ENCODE measurements around the gene CRTC1. TPM values are rescaled to one million over a fixed set of nuclear protein-coding genes. Genes with fewer than 3 reads are reported as not detected.

CRTC1 gene
- total RNA-seq, 2 experiments from 2014 or later, result 10.2 to 10.3 TPM

DNA sequence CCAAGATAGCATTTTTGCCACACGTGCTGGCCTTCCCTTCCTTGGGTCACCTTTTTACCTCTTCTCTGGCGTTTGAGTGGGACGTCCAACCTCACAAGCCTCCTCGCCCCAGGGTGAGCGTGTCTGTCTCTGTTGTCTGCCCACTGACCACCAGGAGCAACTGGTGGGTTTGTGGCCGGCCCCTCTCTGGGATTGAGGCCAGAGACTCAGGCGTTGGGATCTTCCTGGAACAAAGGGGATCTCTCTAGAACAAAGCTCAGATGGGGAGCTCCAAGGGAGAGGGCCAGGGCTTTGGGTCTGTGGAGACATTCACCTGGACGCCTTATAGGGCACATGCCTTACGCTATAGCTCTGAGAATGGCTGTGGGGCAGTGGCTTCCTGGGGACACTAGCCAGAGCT lies 90.2 kb downstream of the CRTC1 start:
- CTCF ChIA-PET, result no interaction called here
- no peak for DNase-seq
- Mint-ChIP-seq H3K27me3 (peaks cover 4% of the 10 kb centered on the region), H3K36me3 (ENCODE audit: low read depth) (no peaks in the 10 kb centered on the region), H3K9me3 (no peaks in the 10 kb centered on the region), H3K4me1 (peaks cover 2% of the 10 kb centered on the region), H3K27ac (no peak overlapping the region), H3K4me3 (no peak overlapping the region)
- POLR2A ChIA-PET, result no interaction called here

DNA sequence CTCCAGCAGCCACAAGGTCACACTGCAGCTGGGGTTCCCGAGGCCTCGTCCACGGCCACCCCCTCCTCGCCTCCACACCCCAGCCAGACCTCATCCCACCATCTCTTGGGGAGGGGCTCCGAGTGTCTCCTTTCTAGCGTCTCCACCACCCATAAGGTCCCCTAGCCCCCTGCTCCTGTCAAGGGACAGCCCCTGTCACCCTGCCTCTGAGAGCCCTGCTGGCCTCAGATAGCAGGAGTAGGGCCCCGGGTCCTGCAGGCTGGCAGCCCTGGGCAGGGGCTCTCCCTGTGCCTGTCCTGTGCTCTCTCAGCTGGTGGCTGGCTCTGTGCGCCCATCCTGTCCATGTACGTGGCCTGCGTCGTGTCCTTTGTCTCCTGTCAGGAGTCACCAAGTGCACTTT lies 90.6 kb downstream of the CRTC1 start:
- Mint-ChIP-seq H3K27me3 (peaks cover 4% of the 10 kb centered on the region), H3K4me3 (no peak overlapping the region), H3K27ac (no peak overlapping the region), H3K4me1 (peaks cover 2% of the 10 kb centered on the region), H3K36me3 (ENCODE audit: low read depth) (no peaks in the 10 kb centered on the region), H3K9me3 (no peaks in the 10 kb centered on the region)
- no peak for DNase-seq
- ChIA-PET POLR2A (no interaction called here), CTCF (no interaction called here)

DNA sequence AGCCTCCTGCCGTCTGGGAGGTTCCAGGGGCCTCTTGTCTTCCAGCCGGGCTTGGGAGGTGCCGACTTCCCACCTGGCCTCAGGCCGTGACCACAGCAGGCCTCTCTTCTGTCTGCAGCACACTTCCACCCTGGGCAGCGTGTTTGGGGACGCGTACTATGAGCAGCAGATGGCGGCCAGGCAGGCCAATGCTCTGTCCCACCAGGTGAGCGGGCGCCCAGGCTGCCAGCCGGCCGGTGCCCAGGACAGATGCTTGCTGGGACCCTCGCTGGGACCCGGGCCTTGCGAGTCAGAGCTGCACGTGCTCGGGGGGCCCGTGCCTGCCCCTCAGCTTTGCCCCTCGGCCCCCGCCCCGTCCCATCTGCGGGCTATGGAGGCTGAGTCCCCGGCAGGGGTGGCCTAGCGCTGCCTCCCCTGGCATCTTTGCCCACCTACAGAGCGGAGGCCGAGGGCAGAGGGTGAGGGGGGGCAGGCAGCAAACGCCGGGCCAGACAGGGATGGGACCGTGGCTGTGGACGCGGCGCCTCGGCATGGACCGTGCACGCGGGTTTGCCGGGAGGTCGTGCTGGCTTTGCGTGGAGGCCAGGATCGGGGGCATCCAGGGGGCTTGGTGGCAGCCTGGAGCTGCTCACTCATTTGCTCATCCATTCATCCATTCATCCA lies 91.4 kb downstream of the CRTC1 start:
- ChIA-PET POLR2A (no interaction called here), CTCF (no interaction called here)
- Mint-ChIP-seq H3K4me3 (no peak overlapping the region), H3K27ac (no peak overlapping the region), H3K4me1 (peaks cover 2% of the 10 kb centered on the region), H3K36me3 (ENCODE audit: low read depth) (no peaks in the 10 kb centered on the region), H3K9me3 (no peaks in the 10 kb centered on the region), H3K27me3 (peaks cover 4% of the 10 kb centered on the region)
- DNase-seq, result no peak

DNA sequence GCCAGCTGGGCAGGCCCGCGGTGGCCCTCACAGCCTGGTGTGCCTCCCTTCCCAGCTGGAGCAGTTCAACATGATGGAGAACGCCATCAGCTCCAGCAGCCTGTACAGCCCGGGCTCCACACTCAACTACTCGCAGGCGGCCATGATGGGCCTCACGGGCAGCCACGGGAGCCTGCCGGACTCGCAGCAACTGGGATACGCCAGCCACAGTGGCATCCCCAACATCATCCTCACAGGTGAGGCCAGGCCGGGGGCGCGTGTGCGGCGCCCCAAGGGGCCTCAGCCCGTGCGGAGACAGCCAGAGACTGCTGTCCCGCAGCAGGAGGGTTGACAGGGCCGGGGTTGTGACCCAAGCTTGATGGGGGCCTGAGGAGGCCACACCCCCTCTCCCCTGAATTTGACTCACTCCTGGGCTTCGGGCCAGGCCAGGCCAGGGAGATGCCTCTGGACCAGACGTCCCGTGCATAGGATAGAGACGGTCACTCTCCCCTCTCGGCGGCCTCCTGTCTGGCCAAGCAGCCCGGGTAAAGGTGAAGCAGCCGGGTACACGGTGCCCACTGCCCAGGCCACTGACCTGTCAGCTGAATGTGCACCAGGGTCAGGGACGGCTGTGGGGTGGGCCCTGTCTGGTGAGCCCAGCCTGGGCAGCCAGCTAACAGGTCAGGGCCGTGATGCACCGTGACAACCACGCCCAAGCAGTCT lies 92.3 kb downstream of the CRTC1 start:
- Mint-ChIP-seq H3K4me3 (no peak overlapping the region), H3K9me3 (no peaks in the 10 kb centered on the region), H3K4me1 (peaks cover 2% of the 10 kb centered on the region), H3K36me3 (ENCODE audit: low read depth) (no peaks in the 10 kb centered on the region), H3K27ac (no peak overlapping the region), H3K27me3 (peaks cover 4% of the 10 kb centered on the region)
- ChIA-PET POLR2A (no interaction called here), CTCF (no interaction called here)
- DNase-seq, result no peak

DNA sequence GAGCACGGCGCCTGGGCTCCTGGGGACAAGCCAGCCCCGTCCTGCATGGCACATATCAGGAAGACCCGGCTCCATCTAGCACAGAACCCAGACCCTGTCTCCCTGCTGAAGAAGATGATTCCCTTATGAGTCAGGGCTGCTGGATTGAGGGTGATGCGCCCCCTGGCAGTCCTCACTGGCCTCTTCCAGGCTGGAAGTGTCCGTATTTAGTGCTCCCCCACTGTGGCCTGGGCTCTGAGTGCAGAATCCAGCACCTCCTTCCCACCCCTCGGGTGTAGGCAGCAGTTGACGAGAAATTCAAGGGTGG lies 92.8 kb downstream of the CRTC1 start:
- no peaks in the 10 kb centered on the region for H3K9me3 Mint-ChIP-seq
- ChIA-PET POLR2A (no interaction called here), CTCF (no interaction called here)
- no peak overlapping the region for H3K4me3 Mint-ChIP-seq
- H3K27me3 Mint-ChIP-seq, result peaks cover 4% of the 10 kb centered on the region
- H3K36me3 Mint-ChIP-seq (ENCODE audit: low read depth), result no peaks in the 10 kb centered on the region
- H3K27ac Mint-ChIP-seq, result no peak overlapping the region
- DNase-seq, result no peak
- peaks cover 2% of the 10 kb centered on the region for H3K4me1 Mint-ChIP-seq

DNA sequence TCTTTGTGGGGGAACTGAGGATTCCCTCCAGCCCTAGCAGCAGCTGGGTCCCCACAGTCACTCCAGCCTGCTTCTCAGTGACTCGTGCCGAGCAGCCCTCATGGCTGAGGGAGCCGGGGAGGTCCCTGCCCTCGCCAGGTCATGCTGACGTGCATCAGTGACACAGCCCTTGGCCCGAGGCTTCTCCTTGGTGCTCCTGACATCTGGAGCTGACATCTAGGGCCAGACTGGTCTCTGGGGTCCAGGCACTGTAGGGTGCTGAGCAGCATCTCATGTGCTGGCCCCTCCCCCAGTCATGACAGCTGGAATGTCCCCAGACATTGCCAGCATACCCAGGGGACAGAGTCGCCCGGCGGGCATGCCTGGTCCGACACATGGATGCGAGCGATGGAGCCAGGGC lies 93.3 kb downstream of the CRTC1 start:
- H3K36me3 Mint-ChIP-seq (ENCODE audit: low read depth), result no peaks in the 10 kb centered on the region
- no peak overlapping the region for H3K4me3 Mint-ChIP-seq
- CTCF ChIA-PET, result no interaction called here
- no peak for DNase-seq
- H3K4me1 Mint-ChIP-seq, result peaks cover 2% of the 10 kb centered on the region
- POLR2A ChIA-PET, result no interaction called here
- peaks cover 4% of the 10 kb centered on the region for H3K27me3 Mint-ChIP-seq
- no peaks in the 10 kb centered on the region for H3K9me3 Mint-ChIP-seq
- H3K27ac Mint-ChIP-seq, result no peak overlapping the region

DNA sequence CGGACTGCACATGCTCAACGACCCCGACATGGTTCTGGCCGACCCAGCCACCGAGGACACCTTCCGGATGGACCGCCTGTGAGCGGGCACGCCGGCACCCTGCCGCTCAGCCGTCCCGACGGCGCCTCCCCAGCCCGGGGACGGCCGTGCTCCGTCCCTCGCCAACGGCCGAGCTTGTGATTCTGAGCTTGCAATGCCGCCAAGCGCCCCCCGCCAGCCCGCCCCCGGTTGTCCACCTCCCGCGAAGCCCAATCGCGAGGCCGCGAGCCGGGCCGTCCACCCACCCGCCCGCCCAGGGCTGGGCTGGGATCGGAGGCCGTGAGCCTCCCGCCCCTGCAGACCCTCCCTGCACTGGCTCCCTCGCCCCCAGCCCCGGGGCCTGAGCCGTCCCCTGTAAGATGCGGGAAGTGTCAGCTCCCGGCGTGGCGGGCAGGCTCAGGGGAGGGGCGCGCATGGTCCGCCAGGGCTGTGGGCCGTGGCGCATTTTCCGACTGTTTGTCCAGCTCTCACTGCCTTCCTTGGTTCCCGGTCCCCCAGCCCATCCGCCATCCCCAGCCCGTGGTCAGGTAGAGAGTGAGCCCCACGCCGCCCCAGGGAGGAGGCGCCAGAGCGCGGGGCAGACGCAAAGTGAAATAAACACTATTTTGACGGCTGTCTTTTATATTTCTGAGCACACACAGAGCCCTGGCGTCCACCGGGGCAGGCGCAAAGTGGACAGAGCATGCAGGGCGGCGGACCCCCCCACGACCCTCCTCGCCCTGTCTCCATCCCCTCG lies 94.0 kb downstream of the CRTC1 start:
- H3K4me1 Mint-ChIP-seq, result peaks cover 2% of the 10 kb centered on the region
- no peak overlapping the region for H3K27ac Mint-ChIP-seq
- H3K27me3 Mint-ChIP-seq, result peaks cover 4% of the 10 kb centered on the region
- POLR2A ChIA-PET, result no interaction called here
- no peak for DNase-seq
- H3K9me3 Mint-ChIP-seq, result no peaks in the 10 kb centered on the region
- no peak overlapping the region for H3K4me3 Mint-ChIP-seq
- CTCF ChIA-PET, result no interaction called here
- no peaks in the 10 kb centered on the region for H3K36me3 Mint-ChIP-seq (ENCODE audit: low read depth)

DNA sequence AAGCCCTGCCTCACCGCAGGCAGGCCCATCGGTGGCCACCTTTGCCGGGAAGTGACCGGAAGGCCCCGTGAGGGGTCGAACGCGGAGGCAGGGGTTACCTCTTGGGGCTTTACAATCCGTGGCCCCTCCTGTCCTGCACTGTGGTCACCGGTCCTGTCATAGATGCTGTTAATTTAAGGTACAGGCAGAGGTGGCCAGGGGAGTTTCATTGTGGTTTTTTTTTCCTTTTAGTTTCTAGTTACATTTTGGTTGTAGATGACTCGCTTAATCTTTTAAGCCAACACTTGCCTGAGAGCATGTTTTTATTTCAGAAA lies 94.6 kb downstream of the CRTC1 start:
- Mint-ChIP-seq H3K4me3 (no peak overlapping the region), H3K27me3 (peaks cover 4% of the 10 kb centered on the region), H3K4me1 (peaks cover 2% of the 10 kb centered on the region), H3K9me3 (no peaks in the 10 kb centered on the region), H3K36me3 (ENCODE audit: low read depth) (no peaks in the 10 kb centered on the region), H3K27ac (no peak overlapping the region)
- ChIA-PET CTCF (no interaction called here), POLR2A (no interaction called here)
- DNase-seq, result no peak

DNA sequence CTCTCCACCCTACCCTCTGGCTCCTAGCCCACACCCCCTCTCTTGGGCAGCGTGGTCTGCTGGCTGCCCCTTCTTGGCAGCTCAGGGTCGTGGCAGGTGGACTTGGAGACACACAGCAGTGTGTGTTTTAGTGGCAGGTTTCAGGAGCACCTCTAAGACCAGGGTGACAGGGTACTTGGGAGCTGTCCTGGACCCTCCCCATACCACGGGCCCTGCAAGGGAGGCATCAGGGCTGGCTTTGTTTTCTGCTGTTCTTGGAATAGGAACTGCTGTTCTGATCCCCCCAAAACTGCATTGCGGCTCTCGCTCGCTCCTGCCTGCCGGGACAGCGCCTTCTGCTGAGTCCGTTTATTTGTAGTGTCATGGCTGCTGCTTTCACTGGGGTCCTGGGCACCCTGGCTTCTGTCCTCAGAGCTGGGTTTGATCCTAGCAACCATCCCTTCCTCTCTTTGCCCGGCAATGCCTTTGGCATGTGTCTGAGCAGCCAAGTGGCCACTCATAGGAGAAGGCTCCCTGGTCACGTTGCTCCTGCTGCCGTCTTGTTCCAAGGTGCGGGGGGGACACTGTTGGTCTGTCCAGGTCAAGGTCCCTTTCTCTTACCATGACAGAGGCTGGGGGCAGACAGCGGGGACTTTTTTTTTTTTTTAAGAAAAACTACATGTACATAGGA lies 95.5 kb downstream of the CRTC1 start:
- H3K36me3 Mint-ChIP-seq (ENCODE audit: low read depth), result no peaks in the 10 kb centered on the region
- peaks cover 4% of the 10 kb centered on the region for H3K27me3 Mint-ChIP-seq
- no peak overlapping the region for H3K4me3 Mint-ChIP-seq
- H3K9me3 Mint-ChIP-seq, result no peaks in the 10 kb centered on the region
- CTCF ChIA-PET, result no interaction called here
- DNase-seq, result no peak
- H3K27ac Mint-ChIP-seq, result no peak overlapping the region
- POLR2A ChIA-PET, result no interaction called here
- H3K4me1 Mint-ChIP-seq, result peaks cover 2% of the 10 kb centered on the region

DNA sequence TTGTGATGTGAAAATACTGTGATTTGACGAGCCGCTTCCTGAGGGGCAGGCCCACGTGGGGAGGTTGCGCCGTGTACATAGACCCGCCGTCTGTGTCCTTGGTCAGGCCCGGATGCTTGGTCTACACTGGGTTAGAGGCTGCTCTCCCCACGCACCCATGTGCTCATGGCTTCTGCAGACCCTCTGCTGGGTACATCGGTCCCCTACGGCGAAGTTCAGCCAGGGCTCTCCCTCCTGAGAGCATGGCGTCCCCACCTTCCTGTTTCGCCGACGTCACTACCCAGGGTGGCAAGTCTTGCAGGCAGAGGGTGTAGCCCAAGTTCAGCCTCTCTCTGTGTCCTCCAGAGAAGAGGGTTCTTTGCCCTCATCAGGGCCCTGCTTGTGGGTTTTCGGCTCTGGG lies 96.6 kb downstream of the CRTC1 start:
- H3K27me3 Mint-ChIP-seq, result peaks cover 5% of the 10 kb centered on the region
- peaks cover 2% of the 10 kb centered on the region for H3K4me1 Mint-ChIP-seq
- ChIA-PET POLR2A (no interaction called here), CTCF (no interaction called here)
- H3K36me3 Mint-ChIP-seq (ENCODE audit: low read depth), result no peaks in the 10 kb centered on the region
- H3K9me3 Mint-ChIP-seq, result no peaks in the 10 kb centered on the region
- DNase-seq, result no peak
- no peak overlapping the region for H3K27ac Mint-ChIP-seq
- no peak overlapping the region for H3K4me3 Mint-ChIP-seq

DNA sequence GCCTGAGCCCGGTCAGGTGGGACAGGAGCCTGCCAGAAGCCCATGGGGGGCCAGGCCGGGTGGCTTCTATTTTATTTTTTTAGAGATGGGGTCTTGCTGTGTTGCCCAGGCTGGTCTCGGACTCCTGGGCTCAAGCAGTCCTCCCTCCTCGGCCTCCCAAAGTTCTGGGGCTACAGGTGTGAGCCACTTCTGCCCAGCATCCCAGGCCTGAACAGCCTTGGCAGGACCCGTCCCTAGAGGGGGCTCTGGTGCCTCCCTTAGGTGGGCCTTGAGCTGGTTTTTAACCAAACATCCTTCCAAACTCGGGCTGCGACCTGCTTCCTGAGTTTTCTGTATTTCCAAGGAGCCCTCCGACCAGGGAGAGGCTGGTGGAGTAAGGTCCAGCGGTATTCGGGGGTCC lies 97.2 kb downstream of the CRTC1 start:
- Mint-ChIP-seq H3K36me3 (ENCODE audit: low read depth) (no peaks in the 10 kb centered on the region), H3K4me1 (peaks cover 5% of the 10 kb centered on the region), H3K9me3 (no peaks in the 10 kb centered on the region), H3K27ac (no peak overlapping the region), H3K4me3 (no peak overlapping the region), H3K27me3 (peaks cover 9% of the 10 kb centered on the region)
- ChIA-PET CTCF (no interaction called here), POLR2A (interaction anchor here (0.6 kb wide), 2 partner anchors 74 to 300 kb away, joined by 3 to 4 read pairs; no protein-coding TSS in a partner anchor)
- no peak for DNase-seq

DNA sequence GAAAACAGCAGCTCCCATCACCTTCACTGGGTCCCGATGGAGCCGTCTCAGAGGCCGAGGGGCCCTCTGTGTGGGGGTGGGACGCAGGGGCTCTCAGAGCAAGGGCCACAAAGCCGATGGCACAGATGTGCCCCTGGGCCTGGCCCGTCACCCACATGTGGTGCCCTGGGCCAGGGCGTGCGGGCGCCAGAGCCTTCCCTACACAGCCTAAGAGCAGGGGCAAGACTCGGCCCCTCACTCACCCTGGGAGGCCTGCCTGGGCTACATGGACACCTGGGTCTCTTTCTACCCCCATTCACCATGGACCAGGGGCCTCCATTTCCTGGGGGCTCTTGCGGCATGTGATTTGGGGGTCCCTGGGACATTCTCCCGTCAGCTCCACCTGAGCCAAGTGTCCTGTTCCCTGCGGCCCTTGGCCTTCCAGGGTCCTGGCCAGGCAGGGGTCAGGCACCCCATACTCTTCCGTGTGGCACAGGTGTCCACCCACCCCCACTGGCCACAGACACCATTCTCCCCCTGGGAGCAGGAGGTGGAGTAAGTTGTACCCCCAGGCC lies 97.6 kb downstream of the CRTC1 start:
- Mint-ChIP-seq H3K4me1 (peaks cover 9% of the 10 kb centered on the region), H3K4me3 (no peak overlapping the region), H3K9me3 (no peaks in the 10 kb centered on the region), H3K27ac (no peak overlapping the region), H3K27me3 (peaks cover 13% of the 10 kb centered on the region), H3K36me3 (ENCODE audit: low read depth) (no peaks in the 10 kb centered on the region)
- ChIA-PET POLR2A (interaction anchor here (0.6 kb wide), 2 partner anchors 75 to 299 kb away, joined by 3 to 4 read pairs; no protein-coding TSS in a partner anchor), CTCF (no interaction called here)
- no peak for DNase-seq

DNA sequence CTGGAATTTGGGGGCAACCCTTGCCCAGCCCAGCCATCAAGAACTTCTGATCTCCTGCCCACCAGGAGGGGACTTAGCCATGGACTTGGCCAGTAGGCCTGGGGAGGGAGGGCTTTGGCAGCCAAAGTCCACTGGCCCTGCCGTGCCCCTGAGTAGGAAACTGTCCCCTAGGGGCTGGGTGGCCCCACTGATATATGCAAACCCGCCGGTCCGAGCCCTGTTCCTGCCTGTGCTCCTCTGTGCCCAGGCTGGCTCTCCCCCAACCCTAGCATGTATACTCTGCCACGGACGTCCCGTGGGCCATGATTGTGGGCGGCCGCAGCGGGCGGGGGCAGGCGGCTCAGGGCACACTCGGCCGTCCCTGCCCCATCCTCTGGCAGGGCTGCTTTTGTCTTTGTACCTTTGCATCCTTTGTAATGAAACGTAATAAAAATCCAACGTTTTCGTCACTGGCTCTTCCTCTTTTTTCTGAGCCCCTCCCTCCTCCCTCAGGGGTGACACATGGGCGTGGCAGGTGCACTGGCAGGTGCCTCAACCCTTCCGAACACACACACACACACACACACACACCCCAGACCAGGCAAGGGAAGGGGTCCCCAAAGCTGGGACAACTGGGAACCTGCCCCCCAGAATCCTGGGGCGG lies 98.5 kb downstream of the CRTC1 start:
- peaks cover 12% of the 10 kb centered on the region for H3K4me1 Mint-ChIP-seq
- POLR2A ChIA-PET, result no interaction called here
- H3K27me3 Mint-ChIP-seq, result peaks cover 20% of the 10 kb centered on the region

More for the DNA sequence above, 98.5 kb downstream of the CRTC1 start:
- CTCF ChIA-PET, result interaction anchor here (0.7 kb wide), 1 partner anchor 161 kb away, joined by 3 read pairs; no protein-coding TSS in a partner anchor
- no peak overlapping the region for H3K27ac Mint-ChIP-seq
- no peak overlapping the region for H3K4me3 Mint-ChIP-seq
- H3K9me3 Mint-ChIP-seq, result no peaks in the 10 kb centered on the region
- no peaks in the 10 kb centered on the region for H3K36me3 Mint-ChIP-seq (ENCODE audit: low read depth)
- no peak for DNase-seq

All from activated CD4-positive, alpha-beta T cell treated with anti-CD3 and anti-CD28 coated beads, Interleukin-2, amount 10 ng/mL, durations not matched to agents 7 days and 5 days (primary cell).